GM21717 (cell line): ENCODE measurements around the gene ADCY5.
"Not testable (repeated sequence)": the region's sequence is repeated elsewhere in the genome, so short reads cannot be mapped to it uniquely, and the experiment has no call there.

Experiments
- ATAC-seq: cut with Tn5 transposase; IDR thresholded peaks from one replicate; pipeline ENCODE4 v1.9.1; 2021; ENCODE audit warnings: mild to moderate bottlenecking, moderate library complexity; ENCODE audit not compliant: unreplicated experiment

ADCY5 gene

GRCh38 chr3:123277106-123277505 is 171.8 kb downstream of the ADCY5 start:
- ATAC-seq, result no peak

DNA sequence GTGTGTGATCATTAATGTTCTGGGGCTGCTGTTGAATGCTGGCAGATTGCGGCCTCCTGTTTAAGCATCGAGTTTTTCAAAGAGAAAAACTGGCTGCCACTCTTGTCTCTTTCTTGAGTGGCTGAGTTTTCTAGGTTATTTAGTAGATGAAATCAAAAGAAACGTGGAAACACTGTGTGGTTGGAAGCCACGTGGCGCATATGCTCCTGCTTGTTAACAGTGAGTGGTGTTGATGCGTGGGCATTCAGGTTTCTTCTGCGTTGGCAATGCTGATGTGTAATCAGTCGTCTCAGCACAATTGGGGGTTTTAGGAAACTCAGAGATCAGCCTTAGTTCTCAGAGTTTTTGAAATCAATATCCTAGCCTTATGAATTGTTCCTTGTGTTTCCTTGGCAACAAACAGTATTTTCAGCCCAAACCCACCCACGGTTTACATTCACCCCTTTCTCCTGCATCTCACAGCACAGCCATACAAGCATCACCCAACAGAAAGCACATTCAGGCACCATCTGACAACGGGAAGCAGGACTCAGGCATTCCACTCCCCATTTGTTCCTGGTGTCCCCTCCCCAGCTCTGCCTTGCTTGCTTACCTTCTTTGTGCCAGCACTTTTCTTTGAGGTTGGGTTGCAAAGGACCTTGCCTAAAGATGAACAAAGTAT is 172.4 kb downstream of the ADCY5 start:
- no peak for ATAC-seq

DNA sequence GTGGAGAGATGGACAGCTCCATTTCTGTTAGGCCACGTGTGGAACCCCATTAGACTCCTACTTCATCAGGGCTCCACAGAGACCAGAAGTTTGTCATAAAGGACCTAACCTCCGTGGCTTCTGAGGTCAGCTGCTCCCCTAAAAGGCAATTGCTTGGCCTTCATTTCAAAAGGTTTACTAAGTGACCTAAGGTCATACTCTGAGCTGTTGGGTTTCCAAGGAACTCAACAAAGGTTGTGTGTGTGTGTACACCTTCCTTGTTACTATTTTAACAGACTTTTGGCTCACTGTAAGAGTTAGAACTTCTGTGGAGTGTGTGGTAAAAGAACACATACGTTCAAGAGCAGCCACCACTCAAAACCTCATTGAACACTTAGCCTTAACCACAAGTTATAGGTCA is 173.2 kb downstream of the ADCY5 start:
- no peak for ATAC-seq

DNA sequence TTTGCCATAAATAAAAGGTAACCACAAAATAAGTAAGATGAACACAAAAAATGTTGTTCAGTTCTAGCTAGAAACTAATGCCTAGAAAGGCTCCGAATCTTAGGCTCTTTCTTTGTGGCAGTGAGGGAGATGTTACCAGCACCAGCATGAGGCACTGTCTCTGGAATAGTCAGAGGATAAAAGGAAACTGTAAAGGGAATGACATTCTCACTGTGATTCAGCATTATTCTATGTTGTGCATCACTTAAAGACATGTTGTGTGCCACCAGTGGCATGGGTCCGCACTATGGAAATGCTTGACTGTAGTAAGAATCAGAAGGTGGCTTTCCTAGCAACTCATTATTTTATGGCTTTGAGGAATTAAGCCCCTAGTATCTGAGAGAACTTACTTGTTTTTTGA is 176.3 kb downstream of the ADCY5 start:
- ATAC-seq, result no peak

DNA sequence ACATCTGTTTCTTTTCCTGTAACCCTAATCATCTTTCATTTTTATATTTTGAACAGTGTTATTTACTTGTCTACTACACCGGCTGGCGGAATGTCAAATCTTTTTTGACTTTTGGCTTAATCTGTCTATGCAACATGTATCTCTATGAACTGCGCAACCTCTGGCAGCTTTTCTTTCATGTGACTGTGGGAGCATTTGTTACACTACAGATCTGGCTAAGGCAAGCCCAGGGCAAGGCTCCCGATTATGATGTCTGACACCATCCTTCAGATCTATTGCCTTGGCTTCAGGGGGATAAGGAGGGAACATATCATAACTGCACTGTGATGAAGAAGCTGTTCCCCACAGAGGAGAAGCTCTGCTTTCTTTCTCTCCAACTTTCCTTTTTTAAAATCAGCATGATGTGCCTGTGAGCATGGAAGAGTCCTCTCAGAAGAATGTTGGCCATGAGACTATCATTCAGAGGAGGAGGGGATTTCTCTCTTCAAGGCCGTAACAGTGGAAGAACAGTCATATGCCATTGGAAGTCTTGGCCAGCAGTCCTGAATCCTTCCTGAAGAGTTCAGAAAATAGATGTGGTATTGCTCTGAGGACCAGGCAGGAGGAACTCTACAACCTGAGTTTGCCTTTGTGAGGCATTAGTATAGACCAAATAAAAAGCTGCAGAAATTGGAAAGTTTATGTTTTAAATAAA is 177.3 kb downstream of the ADCY5 start:
- ATAC-seq, result no peak

DNA sequence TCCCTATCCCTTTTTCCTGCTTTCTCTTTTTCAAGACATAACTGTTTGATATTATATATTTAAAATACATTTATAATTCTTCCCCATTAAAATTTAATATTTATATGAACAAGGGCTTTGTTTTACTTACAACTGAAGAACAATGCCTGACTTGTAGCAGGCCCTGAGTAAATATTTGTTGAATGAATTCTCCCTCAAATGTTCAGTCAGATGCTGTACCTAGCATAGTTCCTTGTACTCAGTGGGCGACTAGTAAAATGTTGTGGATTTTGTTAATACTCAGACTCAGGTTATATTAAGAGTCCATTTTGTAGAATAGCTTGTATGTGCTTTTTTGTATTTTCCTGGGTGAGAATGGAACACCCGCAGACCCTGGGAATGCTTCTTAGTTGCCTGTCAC is 178.1 kb downstream of the ADCY5 start:
- ATAC-seq, result no peak

DNA sequence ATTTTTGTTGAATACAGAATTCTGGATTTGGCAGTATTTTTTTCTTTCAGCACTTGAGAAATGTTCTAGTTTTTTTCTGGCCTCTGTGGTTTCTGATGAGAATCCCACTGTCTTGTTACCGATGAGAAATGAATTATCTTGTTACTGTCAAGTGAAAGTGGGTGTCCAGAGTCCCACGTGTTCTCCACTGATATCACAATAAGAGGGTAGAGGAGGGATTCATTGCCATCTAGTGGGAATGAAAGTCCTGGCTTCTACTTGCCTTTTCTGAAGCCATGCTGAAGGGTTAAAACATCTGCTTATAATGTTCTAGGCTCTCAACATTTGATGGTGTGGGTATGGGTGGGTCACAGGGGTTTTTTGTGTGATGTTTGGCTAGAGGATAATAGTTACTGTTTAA is 181.1 kb downstream of the ADCY5 start:
- no peak for ATAC-seq

DNA sequence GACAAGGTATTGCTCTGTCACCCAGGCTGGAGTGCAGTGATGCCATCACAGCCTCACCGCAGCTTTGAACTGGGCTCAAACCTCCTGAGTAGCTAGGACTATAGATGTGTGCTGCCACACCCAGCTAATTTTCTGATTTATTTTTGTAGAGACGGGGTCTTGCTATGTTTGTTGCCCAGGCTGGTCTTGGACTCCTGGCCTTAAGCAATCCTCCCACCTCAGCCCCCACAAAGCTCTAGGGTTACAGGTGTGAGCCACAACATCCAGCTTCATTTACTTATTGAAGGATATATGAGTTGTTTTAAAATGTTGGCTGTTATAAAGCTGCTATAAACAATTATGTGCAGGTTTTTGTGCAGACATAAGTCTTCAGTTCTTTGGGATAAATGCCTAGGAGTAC is 184.9 kb downstream of the ADCY5 start:
- ATAC-seq, result no peak

DNA sequence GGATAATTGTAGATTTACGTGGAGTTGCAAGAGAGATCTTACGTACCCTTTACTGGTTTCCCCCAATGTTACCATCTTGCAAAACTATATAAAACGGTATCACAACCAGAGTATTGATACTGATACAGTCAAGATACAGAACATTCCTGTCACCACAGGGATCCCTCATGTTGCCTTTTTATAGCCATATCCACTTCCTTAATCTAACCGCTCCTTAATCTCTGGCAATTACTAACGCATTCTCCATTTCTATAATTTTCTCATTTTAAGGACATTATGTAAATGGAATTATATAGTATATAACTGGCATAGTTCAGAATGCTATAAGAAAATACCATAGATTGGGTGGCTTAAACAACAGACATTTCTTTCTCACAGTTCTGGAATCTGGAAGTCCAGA is 186.0 kb downstream of the ADCY5 start:
- ATAC-seq, result no peak

DNA sequence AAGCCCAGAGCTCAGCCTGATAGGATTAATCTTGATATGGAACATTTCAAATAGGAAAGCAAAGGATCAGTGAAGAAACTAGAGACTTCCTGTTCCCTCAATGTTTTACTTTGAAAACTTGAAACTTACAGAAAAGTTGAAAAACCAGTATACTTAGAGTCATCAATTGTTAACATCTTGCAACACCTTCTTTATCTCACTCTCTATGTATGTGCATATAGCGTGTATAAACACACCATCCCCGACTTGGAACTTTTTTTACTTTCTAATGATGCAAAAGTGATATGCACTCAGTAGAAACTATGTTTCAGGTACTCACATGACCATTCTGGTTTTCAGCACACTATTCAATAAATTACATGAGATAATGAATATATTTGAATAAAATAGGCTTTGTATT is 186.7 kb downstream of the ADCY5 start:
- ATAC-seq, result no peak

DNA sequence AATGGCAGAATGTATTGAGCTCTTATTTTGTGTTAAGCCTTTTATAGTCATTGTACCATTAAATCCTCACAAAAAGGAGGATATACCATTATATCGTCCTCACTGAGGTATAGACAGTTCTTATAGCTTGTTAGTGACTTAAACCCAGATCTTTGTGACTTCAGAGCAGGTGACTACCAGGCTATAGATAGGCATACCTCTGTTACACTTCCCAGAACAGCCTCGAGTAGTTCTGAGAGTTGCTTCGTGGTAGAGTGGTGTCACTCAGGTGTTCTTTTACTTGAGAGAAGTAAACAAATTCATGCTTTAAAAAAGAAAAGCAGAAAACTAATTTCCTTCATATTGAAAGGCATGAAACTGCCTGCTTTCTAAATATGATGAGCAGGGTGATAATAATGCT is 187.2 kb downstream of the ADCY5 start:
- no peak for ATAC-seq

DNA sequence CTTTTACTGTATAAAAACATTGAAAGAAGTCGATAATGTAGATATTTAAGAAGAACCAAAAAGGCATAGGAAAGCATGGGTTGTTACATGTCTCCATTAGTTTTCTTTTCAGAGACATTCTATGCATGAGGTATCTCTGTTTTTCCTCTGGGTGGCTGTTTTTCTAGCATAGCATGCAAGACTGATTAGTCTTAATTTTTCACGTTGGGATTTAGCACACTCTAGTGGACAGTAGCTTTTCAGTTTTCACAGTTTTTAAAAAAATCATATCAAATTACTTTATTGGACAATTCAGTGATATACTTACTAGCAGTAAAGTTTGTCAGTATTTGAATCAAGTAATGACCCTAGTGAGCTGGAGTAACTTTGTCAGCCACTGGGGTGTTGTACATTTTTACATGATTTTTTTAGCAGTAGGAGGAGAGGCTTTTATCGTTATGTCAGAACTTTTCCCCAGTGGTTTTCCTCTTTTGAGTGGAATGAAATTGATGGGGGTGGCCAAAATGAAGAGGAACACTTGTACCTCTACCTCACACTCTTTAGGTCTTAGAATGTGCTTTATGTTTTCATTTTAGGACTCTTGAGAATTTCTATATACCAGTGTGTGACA is 190.0 kb downstream of the ADCY5 start:
- no peak for ATAC-seq

DNA sequence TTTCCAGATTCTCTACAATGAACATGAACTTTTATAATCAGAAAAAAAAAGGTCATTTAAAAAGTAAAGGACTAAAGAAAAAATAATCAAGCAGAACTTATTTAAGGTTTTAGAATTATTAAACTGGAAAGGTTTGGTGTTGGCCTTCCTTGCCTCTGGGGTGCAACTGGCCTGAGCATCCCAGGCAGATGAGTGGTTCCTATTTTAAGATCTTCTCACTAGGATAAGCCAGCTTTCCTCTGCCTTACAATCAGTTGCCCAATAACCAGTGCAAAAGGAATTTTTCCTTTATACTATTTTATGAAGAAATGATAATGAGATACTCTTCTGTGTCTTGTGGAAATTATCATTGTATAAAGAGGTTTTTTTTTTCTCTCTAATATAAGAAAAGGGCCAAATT is 190.5 kb downstream of the ADCY5 start:
- no peak for ATAC-seq

GRCh38 chr3:123256256-123256655 is 192.6 kb downstream of the ADCY5 start:
- ATAC-seq, result no peak

GRCh38 chr3:123246866-123247265 is 202.0 kb downstream of the ADCY5 start:
- no peak for ATAC-seq

DNA sequence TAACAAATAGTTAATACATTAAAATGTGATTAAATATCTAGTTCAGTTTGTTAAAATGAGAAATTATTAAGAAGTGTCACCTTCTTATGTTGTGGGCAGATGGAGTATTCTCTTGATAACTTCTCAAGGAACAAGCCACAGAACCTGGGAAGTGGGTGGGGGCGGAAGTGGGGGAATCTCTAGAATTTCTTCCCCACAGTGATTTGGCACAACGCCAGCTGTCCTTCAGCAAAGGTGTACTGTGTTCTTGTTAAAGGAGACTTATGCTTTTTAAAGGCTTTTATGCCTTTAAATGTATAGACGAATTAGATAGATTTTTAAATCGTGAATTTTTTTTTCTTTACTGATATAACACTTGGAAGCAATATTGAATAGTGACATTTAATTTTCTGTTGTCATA is 204.8 kb downstream of the ADCY5 start:
- ATAC-seq, result no peak

GRCh38 chr3:123239756-123240155 is 209.1 kb downstream of the ADCY5 start:
- no peak for ATAC-seq

DNA sequence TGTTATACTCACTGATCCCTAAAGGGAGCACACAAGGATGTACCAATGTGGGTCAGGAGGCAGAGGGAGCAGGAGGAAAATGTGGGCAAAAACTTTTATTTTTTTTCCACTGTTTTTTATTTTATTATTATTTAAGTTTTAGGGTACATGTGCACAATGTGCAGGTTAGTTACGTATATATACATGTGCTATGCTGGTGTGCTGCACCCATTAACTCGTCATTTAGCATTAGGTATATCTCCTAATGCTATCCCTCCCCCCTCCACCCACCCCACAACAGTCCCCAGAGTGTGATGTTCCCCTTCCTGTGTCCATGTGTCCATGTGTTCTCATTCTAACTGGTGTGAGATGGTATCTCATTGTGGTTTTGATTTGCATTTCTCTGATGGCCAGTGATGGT is 209.7 kb downstream of the ADCY5 start:
- ATAC-seq, result not testable (repeated sequence)

DNA sequence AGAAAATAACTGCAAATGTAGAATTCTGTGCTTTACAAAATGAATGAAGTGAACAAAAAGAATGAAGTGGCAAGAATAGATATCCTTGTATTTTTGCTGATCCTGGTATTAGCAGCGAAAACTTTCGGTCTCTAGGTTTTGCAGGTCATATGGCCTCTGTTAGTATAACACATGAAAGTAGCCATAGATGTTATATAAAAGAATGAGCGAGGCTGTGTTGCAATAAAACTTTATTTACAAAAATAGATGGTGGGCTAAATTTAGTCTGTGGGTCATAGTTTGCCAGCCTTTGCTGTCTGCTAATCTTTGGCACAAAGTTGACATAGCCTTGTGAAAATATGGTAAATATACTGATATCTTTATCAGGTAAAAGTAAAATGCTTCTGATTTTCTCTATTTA is 212.0 kb downstream of the ADCY5 start:
- no peak for ATAC-seq
